ENCODE results near the gene UGGT1.

The UGGT1 gene

DNA sequence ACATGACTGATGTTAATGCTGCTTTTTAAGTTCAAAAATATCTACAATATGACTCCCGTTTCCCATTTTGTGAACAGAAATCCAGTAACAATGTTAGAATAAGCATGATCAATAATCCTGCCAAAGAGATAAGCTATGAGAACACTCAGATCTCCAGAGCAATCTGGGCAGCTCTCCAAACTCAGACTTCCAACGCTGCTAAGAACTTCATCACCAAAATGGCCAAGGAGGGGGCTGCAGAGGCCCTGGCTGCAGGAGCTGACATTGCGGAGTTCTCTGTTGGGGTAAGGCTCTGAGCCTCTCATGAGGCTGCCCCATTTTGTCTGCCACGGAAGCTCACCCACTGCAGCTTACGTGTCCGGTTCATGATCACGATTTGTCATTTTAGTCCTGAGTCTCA is 68.4 kb downstream of the UGGT1 start:
- no peak overlapping the region for H3K4me2 ChIP-seq (ENCODE audit: low read length)
- H3K79me2 ChIP-seq (ENCODE audit: control insufficient read depth, low read length), result 0 out of 2 replicates have a peak, but pooled peaks cover 11% of the 10 kb centered on the region
- no peak overlapping the region for H3K27ac ChIP-seq (ENCODE audit: low read depth, low read length)
- peaks cover 85% of the 10 kb centered on the region for H3K36me3 ChIP-seq (ENCODE audit: control insufficient read depth, low read length)
- H4K20me1 ChIP-seq (ENCODE audit: control insufficient read depth, insufficient read depth, low read depth, low read length), result no peaks in the 10 kb centered on the region
- H3F3A ChIP-seq (ENCODE audit: control insufficient read depth, insufficient read depth), result no peaks in the 10 kb centered on the region
- no peak overlapping the region for H3K4me3 ChIP-seq (ENCODE audit: low read length)
- TF ChIP-seq EZH2phosphoT487 (IDR thresholded peaks at IDR 0.05; ENCODE audit: borderline replicate concordance, low read length) (no peak), CTCF (IDR thresholded peaks at IDR 0.05; ENCODE audit: low read depth, low read length, poor library complexity, severe bottlenecking) (no peak)
- no peaks in the 10 kb centered on the region for H3K9me3 ChIP-seq (ENCODE audit: control insufficient read depth, insufficient read depth, low read length)
- peaks cover 29% of the 10 kb centered on the region for H3K4me1 ChIP-seq (ENCODE audit: control insufficient read depth, low read length)
- no peaks in the 10 kb centered on the region for H3K27me3 ChIP-seq (ENCODE audit: control insufficient read depth, low read length)
- H3K9me2 ChIP-seq (replicated peaks; ENCODE audit: control insufficient read depth, low read length), result no peaks in the 10 kb centered on the region

- H3K4me1 ChIP-seq (ENCODE audit: control insufficient read depth, low read length), result peaks cover 16% of the 10 kb centered on the region
- no peak overlapping the region for H3K27ac ChIP-seq (ENCODE audit: low read depth, low read length)
- no peaks in the 10 kb centered on the region for H4K20me1 ChIP-seq (ENCODE audit: control insufficient read depth, insufficient read depth, low read depth, low read length)
- H3K4me2 ChIP-seq (ENCODE audit: low read length), result no peak overlapping the region
- H3K79me2 ChIP-seq (ENCODE audit: control insufficient read depth, low read length), result 0 out of 2 replicates have a peak, but pooled peaks cover 7% of the 10 kb centered on the region
- TF ChIP-seq EZH2phosphoT487 (IDR thresholded peaks at IDR 0.05; ENCODE audit: borderline replicate concordance, low read length), result no peak
- TF ChIP-seq CTCF (IDR thresholded peaks at IDR 0.05; ENCODE audit: low read depth, low read length, poor library complexity, severe bottlenecking), result no peak
- no peaks in the 10 kb centered on the region for H3K9me2 ChIP-seq (replicated peaks; ENCODE audit: control insufficient read depth, low read length)
- no peaks in the 10 kb centered on the region for H3K27me3 ChIP-seq (ENCODE audit: control insufficient read depth, low read length)
- H3F3A ChIP-seq (ENCODE audit: control insufficient read depth, insufficient read depth), result no peaks in the 10 kb centered on the region
- H3K4me3 ChIP-seq (ENCODE audit: low read length), result no peak overlapping the region
- H3K36me3 ChIP-seq (ENCODE audit: control insufficient read depth, low read length), result peaks cover 87% of the 10 kb centered on the region
- no peaks in the 10 kb centered on the region for H3K9me3 ChIP-seq (ENCODE audit: control insufficient read depth, insufficient read depth, low read length)
Observed at GRCh38 chr2:128160616-128161275, 69.7 kb downstream of the UGGT1 start.

DNA sequence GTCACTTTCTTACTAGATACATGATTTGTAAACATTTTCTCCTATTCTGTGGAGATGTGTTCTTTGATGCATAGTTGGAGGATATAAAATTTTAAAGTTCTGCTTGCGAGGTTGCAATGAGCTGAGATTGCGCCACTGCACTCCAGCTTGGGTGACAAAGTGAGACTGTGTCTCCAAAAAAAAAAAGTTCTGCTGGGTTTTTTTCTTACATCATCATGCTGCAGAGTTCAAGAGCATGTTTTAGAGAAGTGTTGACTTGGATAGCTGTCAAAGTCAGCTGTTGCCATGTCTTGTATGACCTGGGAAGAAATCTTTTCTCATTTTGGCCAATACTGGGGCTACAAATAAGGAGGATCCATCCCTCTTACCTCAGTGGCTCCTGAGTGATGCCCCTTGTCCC is 71.3 kb downstream of the UGGT1 start:
- Histone ChIP-seq H3K9me2 (replicated peaks; ENCODE audit: control insufficient read depth, low read length) (no peaks in the 10 kb centered on the region), H3K36me3 (ENCODE audit: control insufficient read depth, low read length) (peaks cover 90% of the 10 kb centered on the region), H3K79me2 (ENCODE audit: control insufficient read depth, low read length) (0 out of 2 replicates have a peak, but pooled peaks cover 2% of the 10 kb centered on the region), H3K4me3 (ENCODE audit: low read length) (no peak overlapping the region), H3K27ac (ENCODE audit: low read depth, low read length) (no peak overlapping the region), H3K9me3 (ENCODE audit: control insufficient read depth, insufficient read depth, low read length) (no peaks in the 10 kb centered on the region), H4K20me1 (ENCODE audit: control insufficient read depth, insufficient read depth, low read depth, low read length) (no peaks in the 10 kb centered on the region), H3F3A (ENCODE audit: control insufficient read depth, insufficient read depth) (no peaks in the 10 kb centered on the region), H3K4me1 (ENCODE audit: control insufficient read depth, low read length) (peaks cover 2% of the 10 kb centered on the region; the same call in 1 of the 2 replicates), H3K27me3 (ENCODE audit: control insufficient read depth, low read length) (no peaks in the 10 kb centered on the region), H3K4me2 (ENCODE audit: low read length) (no peak overlapping the region)
- TF ChIP-seq CTCF (IDR thresholded peaks at IDR 0.05; ENCODE audit: low read depth, low read length, poor library complexity, severe bottlenecking) (no peak), EZH2phosphoT487 (IDR thresholded peaks at IDR 0.05; ENCODE audit: borderline replicate concordance, low read length) (no peak)

All from DOHH2 (cell line).